Measurements from ENCODE around the gene GIPC2. TPM values are rescaled to one million over a fixed set of nuclear protein-coding genes. Genes with fewer than 3 reads are reported as not detected.

The GIPC2 gene
- total and polyA plus RNA-seq, 9 of the 15 experiments (the other 6 are each of a cell fraction or from before 2014, with no cell fraction given), result 0.01 to 0.05 (median 0.04) TPM; not detected in 3

DNA sequence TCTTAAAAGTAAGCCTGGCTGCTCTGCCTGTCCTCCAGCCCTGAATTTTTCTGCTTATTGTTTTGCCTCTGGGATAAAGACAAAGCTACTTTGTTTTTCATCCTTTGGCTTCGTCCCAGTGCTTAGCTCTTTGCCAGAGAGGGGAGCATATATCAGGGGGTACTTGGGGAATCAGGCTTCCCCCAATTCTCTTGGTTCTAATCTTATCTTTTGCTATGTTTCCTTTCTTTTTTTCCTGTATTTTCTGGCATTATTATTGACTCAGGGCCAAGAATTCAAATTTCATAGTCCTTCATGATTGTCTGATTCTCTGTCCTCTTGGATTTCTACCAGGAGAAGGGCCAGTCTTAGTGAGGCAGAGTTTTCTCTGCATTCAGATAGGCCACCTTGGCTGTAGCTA lies 51.2 kb downstream of the GIPC2 start (continued):
- no peak for TF ChIP-seq LEF1 (IDR thresholded peaks at IDR 0.05)

- Histone ChIP-seq H3K9me1 (ENCODE audit: control insufficient read depth, insufficient read depth, low read length) (no peaks in the 10 kb centered on the region), H3K27ac (ENCODE audit: extremely low read depth, low read depth, low read length) (no peak overlapping the region), H3K4me2 (ENCODE audit: insufficient read depth, low read length) (no peak overlapping the region), H4K20me1 (replicated peaks; ENCODE audit: control insufficient read depth, insufficient read depth, low read length) (no peaks in the 10 kb centered on the region), H3K79me2 (ENCODE audit: control insufficient read depth, insufficient read depth, low read length) (no peaks in the 10 kb centered on the region), H3K36me3 (ENCODE audit: control insufficient read depth, insufficient read depth, low read length) (no peaks in the 10 kb centered on the region), H3K27me3 (ENCODE audit: control insufficient read depth in 2 of 2, insufficient read depth in 2 of 2, low read length in 2 of 2) (no peaks in the 10 kb centered on the region), H3K9me3 (replicated peaks; ENCODE audit: control insufficient read depth, insufficient read depth, low read depth, low read length) (no peaks in the 10 kb centered on the region), H3K9ac (ENCODE audit: insufficient read depth in 1 of 2, low read depth in 2 of 2, low read length in 2 of 2) (no peak overlapping the region), H3K4me1 (replicated peaks in 1 of 2; ENCODE audit: control insufficient read depth in 2 of 2, insufficient read depth in 2 of 2, low read length in 2 of 2) (no peaks in the 10 kb centered on the region), H3K4me3 (no peak overlapping the region), H2AFZ (ENCODE audit: low read depth, low read length) (no peak overlapping the region)
- CTCF ChIA-PET (ENCODE audit: low intra/inter-chr PET ratio), result no interaction called here
- POLR2A ChIA-PET, result interaction anchor here (2.3 kb wide), 1 partner anchor 97 kb away, joined by 7 read pairs; the partner anchor contains the start of gene DNAJB4
- no peak for ATAC-seq
- BruUV-seq (replicated peaks), result no TSS peak
- TF ChIP-seq E2F3 (CRISPR knock-in tag; IDR thresholded peaks at IDR 0.05) (no peak), HMGXB4 (CRISPR knock-in tag; IDR thresholded peaks at IDR 0.05) (no peak)
- TF ChIP-seq, protein P1, sequence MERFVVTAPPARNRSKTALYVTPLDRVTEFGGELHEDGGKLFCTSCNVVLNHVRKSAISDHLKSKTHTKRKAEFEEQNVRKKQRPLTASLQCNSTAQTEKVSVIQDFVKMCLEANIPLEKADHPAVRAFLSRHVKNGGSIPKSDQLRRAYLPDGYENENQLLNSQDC (CRISPR knock-in tag; IDR thresholded peaks at IDR 0.05), result no peak
- TF ChIP-seq, protein P2, sequence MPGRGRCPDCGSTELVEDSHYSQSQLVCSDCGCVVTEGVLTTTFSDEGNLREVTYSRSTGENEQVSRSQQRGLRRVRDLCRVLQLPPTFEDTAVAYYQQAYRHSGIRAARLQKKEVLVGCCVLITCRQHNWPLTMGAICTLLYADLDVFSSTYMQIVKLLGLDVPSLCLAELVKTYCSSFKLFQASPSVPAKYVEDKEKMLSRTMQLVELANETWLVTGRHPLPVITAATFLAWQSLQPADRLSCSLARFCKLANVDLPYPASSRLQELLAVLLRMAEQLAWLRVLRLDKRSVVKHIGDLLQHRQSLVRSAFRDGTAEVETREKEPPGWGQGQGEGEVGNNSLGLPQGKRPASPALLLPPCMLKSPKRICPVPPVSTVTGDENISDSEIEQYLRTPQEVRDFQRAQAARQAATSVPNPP (IDR thresholded peaks at IDR 0.05; ENCODE audit: borderline replicate concordance, insufficient read depth, insufficient read length), result no peak
- TF ChIP-seq, protein P3, sequence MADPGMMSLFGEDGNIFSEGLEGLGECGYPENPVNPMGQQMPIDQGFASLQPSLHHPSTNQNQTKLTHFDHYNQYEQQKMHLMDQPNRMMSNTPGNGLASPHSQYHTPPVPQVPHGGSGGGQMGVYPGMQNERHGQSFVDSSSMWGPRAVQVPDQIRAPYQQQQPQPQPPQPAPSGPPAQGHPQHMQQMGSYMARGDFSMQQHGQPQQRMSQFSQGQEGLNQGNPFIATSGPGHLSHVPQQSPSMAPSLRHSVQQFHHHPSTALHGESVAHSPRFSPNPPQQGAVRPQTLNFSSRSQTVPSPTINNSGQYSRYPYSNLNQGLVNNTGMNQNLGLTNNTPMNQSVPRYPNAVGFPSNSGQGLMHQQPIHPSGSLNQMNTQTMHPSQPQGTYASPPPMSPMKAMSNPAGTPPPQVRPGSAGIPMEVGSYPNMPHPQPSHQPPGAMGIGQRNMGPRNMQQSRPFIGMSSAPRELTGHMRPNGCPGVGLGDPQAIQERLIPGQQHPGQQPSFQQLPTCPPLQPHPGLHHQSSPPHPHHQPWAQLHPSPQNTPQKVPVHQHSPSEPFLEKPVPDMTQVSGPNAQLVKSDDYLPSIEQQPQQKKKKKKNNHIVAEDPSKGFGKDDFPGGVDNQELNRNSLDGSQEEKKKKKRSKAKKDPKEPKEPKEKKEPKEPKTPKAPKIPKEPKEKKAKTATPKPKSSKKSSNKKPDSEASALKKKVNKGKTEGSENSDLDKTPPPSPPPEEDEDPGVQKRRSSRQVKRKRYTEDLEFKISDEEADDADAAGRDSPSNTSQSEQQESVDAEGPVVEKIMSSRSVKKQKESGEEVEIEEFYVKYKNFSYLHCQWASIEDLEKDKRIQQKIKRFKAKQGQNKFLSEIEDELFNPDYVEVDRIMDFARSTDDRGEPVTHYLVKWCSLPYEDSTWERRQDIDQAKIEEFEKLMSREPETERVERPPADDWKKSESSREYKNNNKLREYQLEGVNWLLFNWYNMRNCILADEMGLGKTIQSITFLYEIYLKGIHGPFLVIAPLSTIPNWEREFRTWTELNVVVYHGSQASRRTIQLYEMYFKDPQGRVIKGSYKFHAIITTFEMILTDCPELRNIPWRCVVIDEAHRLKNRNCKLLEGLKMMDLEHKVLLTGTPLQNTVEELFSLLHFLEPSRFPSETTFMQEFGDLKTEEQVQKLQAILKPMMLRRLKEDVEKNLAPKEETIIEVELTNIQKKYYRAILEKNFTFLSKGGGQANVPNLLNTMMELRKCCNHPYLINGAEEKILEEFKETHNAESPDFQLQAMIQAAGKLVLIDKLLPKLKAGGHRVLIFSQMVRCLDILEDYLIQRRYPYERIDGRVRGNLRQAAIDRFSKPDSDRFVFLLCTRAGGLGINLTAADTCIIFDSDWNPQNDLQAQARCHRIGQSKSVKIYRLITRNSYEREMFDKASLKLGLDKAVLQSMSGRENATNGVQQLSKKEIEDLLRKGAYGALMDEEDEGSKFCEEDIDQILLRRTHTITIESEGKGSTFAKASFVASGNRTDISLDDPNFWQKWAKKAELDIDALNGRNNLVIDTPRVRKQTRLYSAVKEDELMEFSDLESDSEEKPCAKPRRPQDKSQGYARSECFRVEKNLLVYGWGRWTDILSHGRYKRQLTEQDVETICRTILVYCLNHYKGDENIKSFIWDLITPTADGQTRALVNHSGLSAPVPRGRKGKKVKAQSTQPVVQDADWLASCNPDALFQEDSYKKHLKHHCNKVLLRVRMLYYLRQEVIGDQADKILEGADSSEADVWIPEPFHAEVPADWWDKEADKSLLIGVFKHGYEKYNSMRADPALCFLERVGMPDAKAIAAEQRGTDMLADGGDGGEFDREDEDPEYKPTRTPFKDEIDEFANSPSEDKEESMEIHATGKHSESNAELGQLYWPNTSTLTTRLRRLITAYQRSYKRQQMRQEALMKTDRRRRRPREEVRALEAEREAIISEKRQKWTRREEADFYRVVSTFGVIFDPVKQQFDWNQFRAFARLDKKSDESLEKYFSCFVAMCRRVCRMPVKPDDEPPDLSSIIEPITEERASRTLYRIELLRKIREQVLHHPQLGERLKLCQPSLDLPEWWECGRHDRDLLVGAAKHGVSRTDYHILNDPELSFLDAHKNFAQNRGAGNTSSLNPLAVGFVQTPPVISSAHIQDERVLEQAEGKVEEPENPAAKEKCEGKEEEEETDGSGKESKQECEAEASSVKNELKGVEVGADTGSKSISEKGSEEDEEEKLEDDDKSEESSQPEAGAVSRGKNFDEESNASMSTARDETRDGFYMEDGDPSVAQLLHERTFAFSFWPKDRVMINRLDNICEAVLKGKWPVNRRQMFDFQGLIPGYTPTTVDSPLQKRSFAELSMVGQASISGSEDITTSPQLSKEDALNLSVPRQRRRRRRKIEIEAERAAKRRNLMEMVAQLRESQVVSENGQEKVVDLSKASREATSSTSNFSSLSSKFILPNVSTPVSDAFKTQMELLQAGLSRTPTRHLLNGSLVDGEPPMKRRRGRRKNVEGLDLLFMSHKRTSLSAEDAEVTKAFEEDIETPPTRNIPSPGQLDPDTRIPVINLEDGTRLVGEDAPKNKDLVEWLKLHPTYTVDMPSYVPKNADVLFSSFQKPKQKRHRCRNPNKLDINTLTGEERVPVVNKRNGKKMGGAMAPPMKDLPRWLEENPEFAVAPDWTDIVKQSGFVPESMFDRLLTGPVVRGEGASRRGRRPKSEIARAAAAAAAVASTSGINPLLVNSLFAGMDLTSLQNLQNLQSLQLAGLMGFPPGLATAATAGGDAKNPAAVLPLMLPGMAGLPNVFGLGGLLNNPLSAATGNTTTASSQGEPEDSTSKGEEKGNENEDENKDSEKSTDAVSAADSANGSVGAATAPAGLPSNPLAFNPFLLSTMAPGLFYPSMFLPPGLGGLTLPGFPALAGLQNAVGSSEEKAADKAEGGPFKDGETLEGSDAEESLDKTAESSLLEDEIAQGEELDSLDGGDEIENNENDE (IDR thresholded peaks at IDR 0.05; ENCODE audit: low read depth, low read length), result no peak
- in situ Hi-C loops (cut with MboI), result loop anchor here (25.0 kb wide), 2 partner anchors 939 to 1939 kb away; no protein-coding TSS in a partner anchor
- intact Hi-C loops (cut with micrococcal nuclease), result no loop called here
- DNase-seq (ENCODE audit: extremely low read depth in 1 of 4, low spot score in 3 of 4), result no peak
- 11% methylated on average over 2 of the region's 2 CpGs for WGBS (ENCODE audit: insufficient coverage, low coverage, missing lambda C conversion rate)
- no peak for FAIRE-seq
These were observed 55.3 kb downstream of the GIPC2 start for GRCh38 chr1:78101051-78101450.

Measured in K562 (cell line).